GM19452 (cell line): ENCODE data around the gene USH1C.

ENCODE experiments used
- ATAC-seq: cut with Tn5 transposase; IDR thresholded peaks from one replicate; pipeline ENCODE4 v1.9.1; 2021; ENCODE audit not compliant: unreplicated experiment

USH1C gene

GRCh38 chr11:17508791-17509190 lies 35.4 kb downstream of the USH1C start:
- ATAC-seq: no peak

GRCh38 chr11:17508306-17508705 lies 35.9 kb downstream of the USH1C start:
- ATAC-seq: no peak

- no peak for ATAC-seq
Observed at GRCh38 chr11:17507773-17508172, 36.4 kb downstream of the USH1C start.

DNA sequence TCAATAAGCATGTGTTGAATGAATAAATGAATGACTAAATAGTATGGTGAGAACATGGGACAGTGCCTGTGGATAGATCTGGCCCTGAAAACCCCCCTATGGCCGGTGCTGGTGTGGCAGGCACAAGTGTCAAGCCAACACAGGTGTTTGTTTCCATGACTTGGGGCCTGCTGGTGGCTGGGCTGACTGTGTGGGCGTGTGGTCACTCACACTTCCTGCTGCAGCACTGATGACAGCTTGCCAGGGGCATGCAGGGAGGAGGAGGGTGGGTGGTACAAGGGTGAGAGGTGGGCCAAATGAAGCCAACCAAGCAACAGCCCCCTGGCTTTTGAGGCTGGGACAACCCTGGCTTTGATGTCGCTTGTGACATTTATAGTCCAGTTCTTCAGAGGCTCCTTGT lies 37.3 kb downstream of the USH1C start:
- no peak for ATAC-seq

DNA sequence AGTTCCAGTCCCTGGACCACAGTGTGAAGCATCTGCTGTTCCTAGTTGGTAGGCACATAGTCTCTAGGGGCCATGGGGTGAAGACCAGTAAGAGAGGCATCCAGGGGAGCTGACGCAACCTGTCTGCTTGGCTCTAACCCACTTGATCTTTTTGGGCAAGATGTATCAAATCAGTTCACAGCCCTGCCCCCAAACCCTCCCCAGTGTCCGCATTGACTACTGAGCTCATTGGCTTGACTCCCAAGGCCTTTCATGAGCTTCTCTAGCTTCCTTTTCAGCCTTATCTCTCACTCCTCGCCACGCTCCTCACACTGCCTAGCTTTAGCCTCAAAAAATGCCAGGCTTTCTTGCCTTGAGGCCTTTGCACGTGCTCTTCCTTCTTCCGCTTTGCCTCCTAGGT lies 37.9 kb downstream of the USH1C start:
- ATAC-seq: no peak

DNA sequence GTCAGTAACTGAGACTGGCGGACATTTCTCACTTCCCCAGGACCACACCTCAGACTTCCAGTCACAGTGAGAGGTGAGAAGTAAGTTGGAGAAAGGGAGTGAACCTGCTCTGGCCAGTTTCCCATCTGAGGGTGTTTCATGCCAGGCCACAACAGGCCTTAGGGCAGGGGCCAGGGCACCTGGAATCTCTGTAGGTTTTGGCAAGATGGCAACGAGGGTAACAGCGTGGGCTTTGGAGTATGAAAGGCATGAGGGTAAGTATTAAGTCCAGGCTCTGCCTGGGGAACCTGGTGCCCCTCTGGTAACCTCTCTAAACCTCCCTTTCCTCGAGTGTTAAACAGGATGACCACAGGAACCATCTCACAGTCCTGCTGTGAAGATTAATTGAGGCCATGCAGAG lies 39.1 kb downstream of the USH1C start:
- no peak for ATAC-seq

- ATAC-seq: no peak
Observed at GRCh38 chr11:17504330-17505107, 39.7 kb downstream of the USH1C start.

GRCh38 chr11:17502630-17503029 lies 41.6 kb downstream of the USH1C start:
- ATAC-seq: no peak

DNA sequence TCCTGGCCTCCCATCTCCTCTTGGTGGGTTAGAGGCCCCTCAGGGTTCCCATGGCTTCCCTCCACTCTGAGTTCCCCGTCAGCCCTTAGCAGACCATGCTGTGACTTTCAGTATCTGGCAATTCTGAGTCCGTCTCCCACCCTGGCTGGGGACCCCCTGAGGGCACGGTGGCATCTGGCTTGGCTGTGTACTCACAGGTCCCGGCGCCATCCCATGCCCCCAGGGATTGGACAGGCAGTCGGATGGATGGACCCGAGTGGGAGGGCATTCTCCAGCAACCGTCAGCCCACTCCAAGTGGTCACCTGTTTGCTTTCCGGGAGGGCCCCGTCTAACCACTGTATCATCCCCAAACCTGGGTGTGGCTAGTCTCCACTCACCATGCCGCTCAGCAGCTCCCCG lies 43.5 kb downstream of the USH1C start:
- no peak for ATAC-seq

DNA sequence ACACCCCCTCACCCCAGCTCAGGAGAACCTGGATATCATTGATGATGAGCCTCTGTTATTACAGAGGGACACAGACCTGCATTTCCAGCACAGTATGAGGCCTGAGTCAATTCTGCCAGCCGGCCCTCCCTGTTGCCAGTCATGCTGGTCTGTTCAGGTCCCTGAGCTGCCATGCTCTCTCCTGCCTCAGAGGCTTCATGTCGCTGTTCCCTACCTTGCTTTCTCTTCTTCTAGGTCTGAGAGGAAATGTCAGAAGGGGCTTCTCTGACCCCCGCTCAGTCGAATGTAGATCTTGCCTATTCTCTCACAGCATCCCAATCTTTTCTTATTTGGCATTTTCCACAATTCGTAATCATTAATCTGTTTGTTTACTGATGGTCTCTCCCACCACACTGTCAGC lies 45.7 kb downstream of the USH1C start:
- ATAC-seq: no peak

- no peak for ATAC-seq
Observed at GRCh38 chr11:17498058-17498457, 46.2 kb downstream of the USH1C start.

DNA sequence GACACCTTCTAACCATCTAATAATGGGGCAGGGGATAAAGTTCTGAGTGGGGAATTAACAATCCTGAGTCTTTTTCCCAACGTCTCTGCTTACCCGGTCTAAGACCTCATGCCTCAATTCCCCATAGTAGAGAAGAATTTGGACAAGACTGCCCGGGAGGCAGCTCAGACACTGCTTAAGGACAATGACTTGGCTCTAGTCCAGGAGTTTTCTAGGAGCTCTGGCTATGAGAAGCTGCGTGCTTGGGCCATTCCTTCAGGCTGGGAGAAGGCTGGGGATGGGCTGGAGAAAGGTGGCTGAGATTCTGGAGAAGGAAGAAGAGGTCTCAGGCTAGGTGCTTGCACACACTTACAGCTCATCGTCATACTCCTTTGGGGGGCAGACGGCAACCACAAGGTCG lies 47.8 kb downstream of the USH1C start:
- no peak for ATAC-seq

- ATAC-seq: no peak
Observed at GRCh38 chr11:17494019-17494418, 50.2 kb downstream of the USH1C start.

DNA sequence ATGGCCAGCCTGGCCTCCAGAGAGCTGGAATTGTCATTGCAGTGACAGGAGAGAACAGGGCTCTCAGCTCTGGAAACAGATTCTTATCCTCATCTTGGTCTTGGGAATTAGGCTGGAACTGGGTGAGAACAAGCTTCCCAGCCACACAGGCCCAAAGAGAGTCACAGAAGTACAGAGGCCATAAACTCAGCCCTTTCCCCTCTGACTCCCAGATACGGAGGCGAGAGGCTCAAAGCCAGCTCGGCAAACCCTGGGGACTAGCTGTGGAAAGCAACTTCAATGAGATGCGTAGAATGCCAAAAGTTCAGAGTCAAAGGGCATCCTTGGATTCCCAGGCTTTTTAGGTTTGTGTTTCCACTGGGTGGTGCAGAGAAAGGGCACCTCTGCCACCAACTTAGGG lies 53.3 kb downstream of the USH1C start:
- ATAC-seq: no peak

GRCh38 chr11:17490232-17490631 lies 54.0 kb downstream of the USH1C start:
- no peak for ATAC-seq

GRCh38 chr11:17489751-17490150 lies 54.5 kb downstream of the USH1C start:
- ATAC-seq: no peak

- ATAC-seq: no peak
Observed at GRCh38 chr11:17488563-17488962, 55.7 kb downstream of the USH1C start.

DNA sequence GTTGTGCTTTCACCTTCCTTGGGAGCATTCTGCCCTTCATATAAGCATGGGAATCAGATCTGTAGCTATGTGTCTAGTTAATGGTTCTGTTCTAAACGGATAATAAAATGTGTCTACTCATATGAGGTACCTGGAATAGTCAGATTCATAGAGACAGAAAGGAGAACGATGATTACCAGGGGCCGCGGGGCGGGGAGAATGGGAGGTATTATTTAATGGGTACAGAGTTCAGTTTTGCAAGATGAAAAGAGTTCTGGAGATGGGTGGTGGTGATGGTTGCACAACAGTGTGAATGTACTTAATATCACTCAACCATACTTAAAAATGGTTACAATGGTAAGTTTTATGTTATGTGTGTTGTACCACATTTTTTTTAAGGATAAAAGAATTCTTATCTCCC lies 57.6 kb downstream of the USH1C start:
- ATAC-seq: no peak

GRCh38 chr11:17483505-17483904 lies 60.7 kb downstream of the USH1C start:
- ATAC-seq: no peak

DNA sequence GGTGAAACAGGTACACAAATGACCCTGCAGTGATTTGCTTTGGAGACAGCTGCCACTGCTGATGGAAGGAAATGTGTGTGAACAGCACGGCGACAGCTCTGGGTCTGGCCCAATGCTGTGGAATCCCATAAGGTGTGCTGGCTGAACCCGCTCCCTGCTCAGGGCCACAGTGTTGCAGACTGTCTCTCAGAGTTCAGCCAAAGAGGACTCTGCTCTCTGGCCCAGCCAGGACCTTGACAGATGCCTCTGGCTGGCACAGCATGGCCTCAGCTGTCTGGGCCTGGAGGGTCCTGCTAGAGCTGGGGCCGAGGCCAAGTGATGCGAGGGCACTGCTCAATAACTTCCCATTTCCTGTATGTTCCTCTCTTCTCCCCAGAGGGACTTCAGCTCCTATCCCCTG lies 62.3 kb downstream of the USH1C start:
- ATAC-seq: no peak

DNA sequence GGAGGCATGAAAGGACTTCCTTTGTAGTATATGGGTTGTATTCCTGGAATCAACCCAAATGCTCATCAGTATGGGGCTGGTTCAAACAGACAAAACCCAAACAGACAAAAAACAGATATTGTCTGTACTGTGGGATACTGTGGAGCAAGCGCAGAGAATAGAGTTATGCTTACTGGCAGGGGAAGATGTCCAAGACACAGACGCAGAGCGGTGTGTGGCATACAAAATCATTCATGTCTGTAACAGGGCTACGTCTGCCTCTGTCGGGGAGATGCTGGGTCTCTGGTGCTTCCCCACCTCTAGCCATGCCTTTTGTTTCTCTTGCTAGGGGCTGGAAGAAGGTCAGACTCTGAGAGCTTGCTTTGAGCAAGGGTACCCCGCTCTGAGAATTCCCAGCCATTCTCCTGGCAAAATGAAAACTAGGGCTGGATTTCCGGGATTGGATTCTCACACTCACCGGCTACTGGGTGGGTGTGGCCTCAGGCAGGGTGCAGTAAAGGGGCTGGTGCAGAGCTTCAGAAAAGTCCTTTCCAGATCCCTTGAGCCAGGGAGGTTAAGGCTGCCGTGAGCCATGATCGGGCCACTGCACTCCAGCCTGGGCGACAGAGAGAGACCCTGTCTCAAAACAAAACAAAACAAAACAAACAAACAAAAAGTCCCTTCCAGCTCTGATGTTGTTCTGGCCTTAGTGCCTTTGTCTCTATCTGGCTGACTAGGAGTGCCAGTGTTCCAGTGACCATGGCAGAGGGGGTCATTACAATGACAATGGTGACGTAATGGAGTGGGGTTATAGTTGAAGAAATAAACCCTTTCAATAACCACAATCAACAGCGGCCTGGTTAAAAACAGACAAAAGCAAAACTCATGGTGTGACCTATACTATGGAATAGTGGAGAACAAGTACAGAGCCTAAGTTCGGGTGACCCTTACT lies 64.7 kb downstream of the USH1C start:
- no peak for ATAC-seq

DNA sequence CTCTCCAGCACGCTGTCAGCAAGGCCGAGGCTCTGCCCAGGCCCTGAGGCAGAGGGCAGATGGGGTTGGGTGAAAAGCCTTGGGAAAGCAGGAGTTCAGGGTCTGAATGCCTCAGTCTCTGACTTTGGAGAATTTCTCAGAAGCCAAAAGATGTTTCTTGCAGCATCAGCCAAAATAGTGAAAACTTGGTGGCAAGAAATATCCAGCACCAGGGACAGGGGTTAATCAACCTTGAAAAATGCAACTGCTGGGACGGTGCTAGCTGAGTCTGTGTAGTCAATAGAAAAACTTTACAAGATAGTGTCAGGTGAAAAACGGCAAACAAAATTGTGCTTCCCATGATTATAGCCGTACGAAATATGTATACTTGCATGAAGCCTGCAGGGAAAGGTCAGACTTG lies 66.1 kb downstream of the USH1C start:
- no peak for ATAC-seq
